GM13977 (cell line): ENCODE measurements around the gene C5AR1.

ENCODE experiments used
- DNase-seq: peaks from one replicate; pipeline ENCODE4 v3.0.0; 2012; ENCODE audit warnings: low spot score
- CTCF ChIP-seq: IDR thresholded peaks from 2 replicates; pipeline ENCODE4 v1.5.1; 2012; ENCODE audit warnings: mild to moderate bottlenecking, control low read depth; ENCODE audit not compliant: insufficient read depth; ENCODE audit errors: extremely low read depth, missing control alignments
- in situ Hi-C: fragments of 300-500 bp; cut with MboI; formaldehyde crosslinking; loops from one replicate; pipeline ENCODE4 v1.12.0; 2022; ENCODE audit warnings: low sequenced_read_pairs, low pct_unique_long_range_greater_than_20kb, mixed read lengths, inconsistent platforms; ENCODE audit not compliant: unreplicated experiment

C5AR1 gene

GRCh38 chr19:47352095-47352494 is 42.4 kb downstream of the C5AR1 start:
- no peak for TF ChIP-seq CTCF
- in situ Hi-C loops: no loop called here
- no peak for DNase-seq

DNA sequence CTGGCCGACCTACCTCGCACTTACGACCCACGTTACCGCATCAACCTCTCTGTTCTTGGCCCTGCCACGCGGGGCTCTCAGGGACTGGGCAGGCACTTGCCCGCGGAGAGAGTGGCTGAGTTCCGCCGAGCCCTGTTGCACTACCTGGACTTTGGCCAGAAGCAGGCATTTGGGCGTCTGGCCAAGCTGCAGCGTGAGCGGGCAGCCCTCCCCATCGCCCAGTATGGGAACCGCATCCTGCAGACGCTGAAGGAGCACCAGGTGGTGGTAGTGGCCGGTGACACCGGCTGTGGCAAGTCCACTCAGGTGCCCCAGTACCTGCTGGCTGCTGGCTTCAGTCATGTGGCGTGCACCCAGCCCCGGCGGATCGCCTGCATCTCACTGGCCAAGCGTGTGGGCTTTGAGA is 43.6 kb downstream of the C5AR1 start:
- no peak for TF ChIP-seq CTCF
- in situ Hi-C loops: no loop called here
- DNase-seq: no peak

- DNase-seq: no peak
- TF ChIP-seq CTCF: no peak
- in situ Hi-C loops: no loop called here
These were observed 47.2 kb downstream of the C5AR1 start for GRCh38 chr19:47356900-47357299.

GRCh38 chr19:47357788-47358680 is 48.4 kb downstream of the C5AR1 start:
- peak; percentile 27 for TF ChIP-seq CTCF
- in situ Hi-C loops: no loop called here
- DNase-seq: no peak

- in situ Hi-C loops: no loop called here
- TF ChIP-seq CTCF: no peak
- DNase-seq: no peak
These were observed 49.3 kb downstream of the C5AR1 start for GRCh38 chr19:47358936-47359335.

DNA sequence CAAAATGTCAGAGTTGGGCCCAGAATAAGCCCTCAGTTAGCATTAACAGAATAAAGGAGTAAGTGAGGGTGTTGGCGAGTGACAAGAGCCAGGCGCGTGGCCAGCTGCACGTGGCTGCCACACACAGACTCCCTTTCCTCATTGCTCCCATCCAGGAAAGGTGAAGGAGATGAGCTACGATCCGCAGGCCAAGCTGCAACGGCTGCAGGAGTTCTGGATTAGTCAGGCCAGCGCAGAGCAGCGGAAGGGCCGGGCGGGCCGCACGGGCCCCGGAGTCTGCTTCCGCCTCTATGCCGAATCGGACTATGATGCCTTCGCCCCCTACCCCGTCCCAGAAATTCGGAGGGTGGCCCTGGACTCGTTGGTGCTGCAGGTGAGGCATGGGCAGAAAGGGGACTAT is 52.7 kb downstream of the C5AR1 start:
- TF ChIP-seq CTCF: no peak
- in situ Hi-C loops: no loop called here

More for the DNA sequence above, 52.7 kb downstream of the C5AR1 start:
- DNase-seq: no peak
